ENCODE results near the gene RPA1. TPM values are rescaled to one million over a fixed set of nuclear protein-coding genes. Genes with fewer than 3 reads are reported as not detected.
A peak's percentile ranks its signal among the peaks of the same experiment; 100 is the strongest.

RPA1 gene
- total and polyA plus RNA-seq, 12 donors: 12.9 to 109 (median 23.3) TPM

DNA sequence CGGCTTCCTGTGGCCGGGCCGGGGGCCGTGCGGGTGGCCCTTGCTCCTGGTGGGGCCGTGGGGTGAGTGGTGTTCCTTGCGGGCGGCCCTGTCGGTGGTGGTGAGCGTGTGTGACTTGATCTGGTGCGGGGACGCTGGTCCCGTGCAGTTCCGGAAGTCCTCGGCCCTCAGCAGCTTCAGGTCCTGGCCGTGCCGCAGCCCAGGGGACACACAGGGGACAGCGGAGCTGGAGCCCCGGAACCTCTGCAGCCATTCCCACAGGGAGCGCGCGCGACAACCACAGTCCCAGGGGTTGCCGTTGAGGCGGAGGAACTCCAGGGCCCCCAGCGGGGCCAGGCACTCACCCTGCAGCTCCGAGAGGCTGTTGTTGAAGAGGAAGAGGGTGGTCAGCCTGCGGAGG, 107.0 kb downstream of the RPA1 start:
- intact Hi-C loops (cut with DNase I): no loop called here
- peaks cover 0 to 5% of the 10 kb centered on the region in 2 donors for H3K4me1 ChIP-seq (replicated peaks in 1 of 2)
- 91 to 100% (median 93%) methylated on average over 11 to 28 of the region's 28 CpGs; no CpG with 5 or more reads in 1 of the 4 donors for WGBS, 4 donors
- TF ChIP-seq POLR2A (IDR thresholded peaks at IDR 0.05): no peak
- TF ChIP-seq, protein P1, sequence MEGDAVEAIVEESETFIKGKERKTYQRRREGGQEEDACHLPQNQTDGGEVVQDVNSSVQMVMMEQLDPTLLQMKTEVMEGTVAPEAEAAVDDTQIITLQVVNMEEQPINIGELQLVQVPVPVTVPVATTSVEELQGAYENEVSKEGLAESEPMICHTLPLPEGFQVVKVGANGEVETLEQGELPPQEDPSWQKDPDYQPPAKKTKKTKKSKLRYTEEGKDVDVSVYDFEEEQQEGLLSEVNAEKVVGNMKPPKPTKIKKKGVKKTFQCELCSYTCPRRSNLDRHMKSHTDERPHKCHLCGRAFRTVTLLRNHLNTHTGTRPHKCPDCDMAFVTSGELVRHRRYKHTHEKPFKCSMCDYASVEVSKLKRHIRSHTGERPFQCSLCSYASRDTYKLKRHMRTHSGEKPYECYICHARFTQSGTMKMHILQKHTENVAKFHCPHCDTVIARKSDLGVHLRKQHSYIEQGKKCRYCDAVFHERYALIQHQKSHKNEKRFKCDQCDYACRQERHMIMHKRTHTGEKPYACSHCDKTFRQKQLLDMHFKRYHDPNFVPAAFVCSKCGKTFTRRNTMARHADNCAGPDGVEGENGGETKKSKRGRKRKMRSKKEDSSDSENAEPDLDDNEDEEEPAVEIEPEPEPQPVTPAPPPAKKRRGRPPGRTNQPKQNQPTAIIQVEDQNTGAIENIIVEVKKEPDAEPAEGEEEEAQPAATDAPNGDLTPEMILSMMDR (IDR thresholded peaks at IDR 0.05): no peak
- no peak overlapping the region for H3K4me3 ChIP-seq
- H3K36me3 ChIP-seq (replicated peaks in 1 of 2): no peaks in the 10 kb centered on the region
- H3K9me3 ChIP-seq (replicated peaks in 1 of 3): no peaks in the 10 kb centered on the region
- H3K27me3 ChIP-seq: no peaks in the 10 kb centered on the region
- no peak for DNase-seq
- no peak overlapping the region for H3K27ac ChIP-seq

DNA sequence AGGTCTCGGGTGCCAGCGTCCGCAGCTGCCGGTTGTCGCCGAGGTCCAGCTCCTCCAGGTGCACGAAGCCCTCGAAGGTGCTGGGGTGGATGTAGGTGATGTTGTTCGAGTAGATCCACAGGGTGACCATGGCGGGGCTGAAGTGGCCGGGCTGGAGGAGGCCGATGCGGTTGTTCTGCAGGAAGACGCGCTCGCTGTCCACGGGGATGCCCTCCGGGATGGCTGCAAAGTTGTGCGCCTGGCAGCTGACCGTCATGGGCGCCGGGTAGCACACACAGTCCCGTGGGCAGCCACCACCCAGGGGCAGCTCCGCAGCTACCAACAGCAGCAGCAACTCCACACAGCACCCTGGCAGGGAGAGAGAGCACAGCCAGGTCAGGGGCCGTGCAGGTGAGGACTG, 107.7 kb downstream of the RPA1 start:
- TF ChIP-seq POLR2A (IDR thresholded peaks at IDR 0.05): no peak
- TF ChIP-seq, protein P1 (IDR thresholded peaks at IDR 0.05): no peak
- no peak overlapping the region for H3K27ac ChIP-seq
- H3K4me1 ChIP-seq (replicated peaks in 1 of 2): peaks cover 0 to 5% of the 10 kb centered on the region in 2 donors
- H3K4me3 ChIP-seq: no peak overlapping the region
- H3K27me3 ChIP-seq: no peaks in the 10 kb centered on the region
- no peaks in the 10 kb centered on the region for H3K9me3 ChIP-seq (replicated peaks in 1 of 3)
- WGBS, 4 donors: 95 to 96% (median 95%) methylated on average over 11 to 25 of the region's 25 CpGs
- intact Hi-C loops (cut with DNase I): no loop called here
- DNase-seq: no peak
- no peaks in the 10 kb centered on the region for H3K36me3 ChIP-seq (replicated peaks in 1 of 2)

DNA sequence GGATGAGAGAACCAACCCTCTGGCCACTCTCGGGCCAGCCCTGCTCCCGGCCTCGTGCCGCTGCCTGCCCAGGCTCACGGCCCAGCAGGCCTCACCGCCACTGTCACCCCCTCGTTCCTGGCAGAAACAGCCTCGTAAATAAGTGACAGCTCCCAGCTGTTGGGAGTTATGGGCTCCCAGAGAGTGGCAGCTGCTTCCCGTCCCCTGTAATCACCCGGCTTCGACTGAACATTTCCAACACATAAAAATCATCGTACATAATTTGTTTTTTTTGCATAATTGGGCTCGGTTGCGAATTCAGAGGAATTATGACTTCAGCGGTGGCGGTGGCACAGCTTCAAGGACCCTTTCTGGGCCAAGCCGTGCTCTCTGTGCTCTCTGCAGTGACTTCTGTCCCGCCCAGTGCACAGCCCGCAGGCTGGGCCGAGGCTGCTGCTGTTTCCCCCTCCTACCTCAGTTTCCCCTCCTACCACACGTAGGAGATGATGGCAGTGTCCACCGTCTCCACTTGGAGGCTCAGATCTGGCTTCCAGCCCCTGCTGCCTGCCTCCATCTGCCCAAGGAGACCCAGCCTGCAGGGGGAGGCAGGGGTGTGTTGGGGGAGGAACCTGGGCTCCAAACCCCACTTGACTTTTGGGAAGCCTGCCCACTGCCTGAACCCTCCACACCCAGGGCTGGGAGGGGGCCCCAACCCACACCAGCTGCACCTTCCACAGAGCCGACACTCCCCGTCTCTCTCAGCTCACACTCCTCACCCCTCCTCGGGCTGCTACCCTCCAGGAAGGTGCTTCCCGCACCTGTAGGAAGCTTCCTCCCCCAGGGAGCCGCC, 110.4 kb downstream of the RPA1 start:
- no peaks in the 10 kb centered on the region for H3K27me3 ChIP-seq

DNA sequence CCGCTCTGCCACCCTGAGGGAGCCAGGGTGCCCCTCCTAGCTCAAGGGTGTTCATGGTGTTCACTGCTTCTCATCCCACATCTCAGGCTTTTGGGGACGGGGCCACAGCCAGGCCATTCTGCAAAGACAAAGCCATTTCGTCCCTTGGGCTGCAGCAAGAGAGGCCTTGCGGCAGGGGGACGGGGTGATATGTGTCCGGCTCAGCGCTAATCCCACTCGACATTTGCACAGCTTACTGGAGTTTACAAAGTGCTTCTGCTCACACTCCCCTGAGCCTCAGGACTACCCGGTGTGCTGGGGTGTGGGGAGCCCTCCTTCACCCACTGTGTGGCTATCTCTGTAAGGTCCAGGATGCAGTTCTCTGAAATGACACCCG, 111.0 kb downstream of the RPA1 start:
- H3K4me1 ChIP-seq (replicated peaks in 1 of 2): peaks cover 0 to 5% of the 10 kb centered on the region in 2 donors
- TF ChIP-seq POLR2A (IDR thresholded peaks at IDR 0.05): no peak
- TF ChIP-seq, protein P1 (IDR thresholded peaks at IDR 0.05): no peak
- H3K4me3 ChIP-seq: no peak overlapping the region
- no peaks in the 10 kb centered on the region for H3K36me3 ChIP-seq (replicated peaks in 1 of 2)
- DNase-seq: no peak
- no peaks in the 10 kb centered on the region for H3K27me3 ChIP-seq
- H3K9me3 ChIP-seq (replicated peaks in 1 of 3): no peaks in the 10 kb centered on the region
- intact Hi-C loops (cut with DNase I): no loop called here
- 90 to 94% (median 92%) methylated on average over 3 to 10 of the region's 10 CpGs for WGBS, 4 donors
- H3K27ac ChIP-seq: no peak overlapping the region

More for the DNA sequence above, 110.4 kb downstream of the RPA1 start:
- H3K27ac ChIP-seq: peak overlapping the region in 2 of 5 donors; percentile 10 to 30
- no peaks in the 10 kb centered on the region for H3K9me3 ChIP-seq (replicated peaks in 1 of 3)
- H3K4me1 ChIP-seq (replicated peaks in 1 of 2): peaks cover 0 to 5% of the 10 kb centered on the region in 2 donors
- 63 to 77% (median 72%) methylated on average over 24 to 27 of the region's 27 CpGs for WGBS, 4 donors
- TF ChIP-seq POLR2A (IDR thresholded peaks at IDR 0.05): no peak
- TF ChIP-seq, protein P1 (IDR thresholded peaks at IDR 0.05): no peak
- intact Hi-C loops (cut with DNase I): no loop called here
- peak in 1 of 7 donors; percentile 59 for DNase-seq
- no peaks in the 10 kb centered on the region for H3K36me3 ChIP-seq (replicated peaks in 1 of 2)
- no peak overlapping the region for H3K4me3 ChIP-seq
